Lower lobe of right lung (tissue), 2 donors: ENCODE measurements around the gene CACNB2. TPM values are rescaled to one million over a fixed set of nuclear protein-coding genes. Genes with fewer than 3 reads are reported as not detected.
"Not testable (repeated sequence)": the region's sequence is repeated elsewhere in the genome, so short reads cannot be mapped to it uniquely, and the experiment has no call there.

Experiments used
- ATAC-seq, 2 donors: fragments of 200-7000 bp; cut with Tn5 transposase; one replicate each; pipeline ENCODE4 v1.9.1; 2020 to 2022; ENCODE audit warnings: mild to moderate bottlenecking in 2 of 2, moderate library complexity in 2 of 2
- DNase-seq: peaks from one replicate; pipeline ENCODE4 v3.0.0-alpha.2; 2020
- H3K27ac ChIP-seq: fragments of 200-600 bp; one replicate; pipeline ENCODE4 v1.8.0; 2022
- H3K27me3 ChIP-seq: fragments of 200-600 bp; one replicate; pipeline ENCODE4 v1.8.0; 2022; ENCODE audit warnings: low read depth
- H3K36me3 ChIP-seq: fragments of 200-600 bp; one replicate; pipeline ENCODE4 v1.8.0; 2022; ENCODE audit warnings: mild to moderate bottlenecking
- H3K4me1 ChIP-seq: fragments of 200-600 bp; one replicate; pipeline ENCODE4 v1.8.0; 2022
- H3K4me3 ChIP-seq: fragments of 200-600 bp; one replicate; pipeline ENCODE4 v1.8.0; 2022; ENCODE audit warnings: mild to moderate bottlenecking
- H3K9me3 ChIP-seq: fragments of 200-600 bp; one replicate; pipeline ENCODE4 v1.8.0; 2022
- intact Hi-C: fragments of 100-400 bp; cut with DNase I; formaldehyde crosslinking; loops from one replicate; pipeline ENCODE4 v1.11.0; 2022
- total RNA-seq: library from RNA; stranded (reverse); fragmentation: NEBNext Ultra II Directional; extraction: Animal tissue kit (Norgen Biotek cat#: 25700); gene quantifications from one replicate; pipeline ENCODE4 v1.2.1, GENCODE V29; 2021
- TF ChIP-seq, protein P1 (sequence below): fragments of 200-600 bp; IDR thresholded peaks from one replicate; pipeline ENCODE4 v1.8.0; 2022; ENCODE audit warnings: antibody characterized with exemption, mild to moderate bottlenecking
- donor health status: DM: no; HTN: yes; CAD: no; lungs with severe emphysema.

CACNB2 gene
- total RNA-seq, 1 donor from 2014 or later = 1.4 TPM

DNA sequence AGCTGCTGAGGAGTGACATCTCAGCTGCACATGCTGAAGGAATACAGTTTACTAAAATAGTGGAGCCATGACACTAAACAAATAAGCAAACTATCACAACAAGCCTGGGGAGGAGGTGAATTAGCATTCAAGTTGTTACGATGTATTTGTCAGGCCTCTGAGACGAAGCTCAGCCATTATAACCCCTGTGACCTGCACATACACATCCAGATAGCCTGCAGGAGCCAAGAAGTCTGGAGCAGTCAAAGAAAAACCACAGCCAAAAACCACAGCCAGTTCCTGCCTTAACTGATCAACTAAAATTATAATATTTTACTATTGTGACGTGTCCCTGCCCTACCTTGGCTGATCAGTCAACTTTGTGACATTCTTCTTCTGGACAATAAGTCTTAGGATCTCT, 442.6 kb downstream of the CACNB2 start:
- H3K4me3 ChIP-seq = no peak overlapping the region
- DNase-seq (no peak), ATAC-seq (no peak)
- no peaks in the 10 kb centered on the region for H3K4me1 ChIP-seq
- intact Hi-C loops = no loop called here
- H3K27me3 ChIP-seq = no peaks in the 10 kb centered on the region
- peaks cover 16% of the 10 kb centered on the region for H3K36me3 ChIP-seq
- no peaks in the 10 kb centered on the region for H3K9me3 ChIP-seq
- no peak overlapping the region for H3K27ac ChIP-seq
- TF ChIP-seq, protein P1, sequence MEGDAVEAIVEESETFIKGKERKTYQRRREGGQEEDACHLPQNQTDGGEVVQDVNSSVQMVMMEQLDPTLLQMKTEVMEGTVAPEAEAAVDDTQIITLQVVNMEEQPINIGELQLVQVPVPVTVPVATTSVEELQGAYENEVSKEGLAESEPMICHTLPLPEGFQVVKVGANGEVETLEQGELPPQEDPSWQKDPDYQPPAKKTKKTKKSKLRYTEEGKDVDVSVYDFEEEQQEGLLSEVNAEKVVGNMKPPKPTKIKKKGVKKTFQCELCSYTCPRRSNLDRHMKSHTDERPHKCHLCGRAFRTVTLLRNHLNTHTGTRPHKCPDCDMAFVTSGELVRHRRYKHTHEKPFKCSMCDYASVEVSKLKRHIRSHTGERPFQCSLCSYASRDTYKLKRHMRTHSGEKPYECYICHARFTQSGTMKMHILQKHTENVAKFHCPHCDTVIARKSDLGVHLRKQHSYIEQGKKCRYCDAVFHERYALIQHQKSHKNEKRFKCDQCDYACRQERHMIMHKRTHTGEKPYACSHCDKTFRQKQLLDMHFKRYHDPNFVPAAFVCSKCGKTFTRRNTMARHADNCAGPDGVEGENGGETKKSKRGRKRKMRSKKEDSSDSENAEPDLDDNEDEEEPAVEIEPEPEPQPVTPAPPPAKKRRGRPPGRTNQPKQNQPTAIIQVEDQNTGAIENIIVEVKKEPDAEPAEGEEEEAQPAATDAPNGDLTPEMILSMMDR = no peak

DNA sequence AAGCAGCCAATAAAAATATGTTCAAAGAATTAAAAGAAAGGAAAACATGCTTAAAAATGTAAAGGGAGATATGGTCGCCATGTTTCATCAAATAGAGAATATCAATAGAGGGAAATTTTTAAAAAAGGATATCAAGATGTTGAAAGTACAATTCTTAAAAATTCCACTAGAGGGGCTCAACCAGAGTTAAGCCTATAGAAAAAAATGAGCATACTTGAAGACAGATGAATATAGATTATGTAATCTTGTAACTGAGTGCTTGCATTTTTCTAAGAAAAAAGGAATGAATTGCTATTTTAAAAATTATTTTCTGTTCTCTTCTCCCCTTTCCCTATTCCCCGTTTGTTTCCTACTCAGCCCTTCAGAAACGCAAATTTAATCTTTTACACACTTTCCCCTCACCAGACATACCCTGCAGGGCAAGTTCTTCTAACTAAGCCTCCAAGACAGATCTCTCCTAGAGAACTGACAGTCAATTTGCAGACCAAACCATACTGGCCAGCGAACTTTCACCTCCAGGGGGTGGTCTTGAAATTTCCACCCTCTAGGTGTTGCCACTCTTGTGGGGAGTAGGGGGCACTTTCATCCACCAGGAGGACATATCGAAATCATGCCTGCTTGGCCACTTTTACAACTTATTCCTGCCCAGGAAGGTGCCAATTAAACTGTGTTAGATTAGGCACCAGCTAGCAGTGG, 443.5 kb downstream of the CACNB2 start:
- Histone ChIP-seq H3K27ac (no peak overlapping the region), H3K9me3 (no peaks in the 10 kb centered on the region), H3K36me3 (peaks cover 16% of the 10 kb centered on the region), H3K27me3 (no peaks in the 10 kb centered on the region), H3K4me1 (no peaks in the 10 kb centered on the region), H3K4me3 (no peak overlapping the region)
- DNase-seq (no peak), ATAC-seq (no peak)
- TF ChIP-seq, protein P1 = no peak
- intact Hi-C loops = no loop called here

DNA sequence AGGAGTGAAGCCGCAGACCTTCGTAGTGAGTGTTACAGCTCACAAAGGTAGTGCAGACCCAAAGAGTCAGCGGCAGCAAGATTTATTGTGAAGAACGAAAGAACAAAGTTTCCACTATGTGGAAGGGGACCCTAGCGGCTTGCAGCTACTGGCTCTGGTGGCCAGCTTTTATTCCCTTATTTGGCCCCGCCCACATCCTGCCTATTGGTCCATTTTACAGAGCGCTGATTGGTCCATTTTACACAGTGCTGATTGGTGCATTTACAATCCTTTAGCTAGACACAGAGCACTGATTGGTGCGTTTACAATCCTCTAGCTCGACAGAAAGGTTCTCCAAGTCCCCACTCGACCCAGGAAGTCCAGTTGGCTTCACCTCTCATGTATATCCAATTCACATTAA, 446.4 kb downstream of the CACNB2 start:
- H3K4me3 ChIP-seq, H3K36me3 ChIP-seq, DNase-seq, H3K27me3 ChIP-seq, intact Hi-C loops, ATAC-seq, H3K4me1 ChIP-seq, H3K9me3 ChIP-seq, H3K27ac ChIP-seq: not testable (repeated sequence)

- H3K27me3 ChIP-seq, H3K4me3 ChIP-seq, DNase-seq, H3K27ac ChIP-seq, H3K9me3 ChIP-seq, H3K4me1 ChIP-seq, ATAC-seq, H3K36me3 ChIP-seq, intact Hi-C loops: not testable (repeated sequence)
Observed at GRCh38 chr10:18591141-18591540, 450.9 kb downstream of the CACNB2 start.

Other genes starting within 250 kb of the CACNB2 start
- 0.41 TPM for gene SLC39A12, start 188.5 kb upstream of the CACNB2 start, total RNA-seq